Heart left ventricle (tissue), 13 donors: ENCODE data around the gene SLC10A7.

Source experiments
- CTCF ChIP-seq, 12 donors: fragments of 200-600 bp; sonication (generic) in 4 of 12; IDR thresholded peaks; one replicate each; pipeline versions ENCODE4 v1.5.0 to v1.8.0; 2018 to 2022; ENCODE audit warnings: antibody characterized with exemption in 12 of 12, mild to moderate bottlenecking in 5 of 12
- POLR2A ChIP-seq, 2 donors: fragments of 450-650 bp; IDR thresholded peaks; one replicate each; pipeline ENCODE4 v1.6.1; 2017; ENCODE audit warnings: antibody characterized with exemption in 2 of 2, mild to moderate bottlenecking in 2 of 2, moderate library complexity in 2 of 2
- donor health status: ischemic (EF 13 %, LVEDD 7.1; RV severe dilation, severe dysfunction).
- donor health status: DM: no; HTN: yes; CAD: no.
- donor health status: DM: no; HTN: no; CAD: no.
- donor health status: ischemic (EF 25% LVEDD 6.9; RV normal size, moderate dysfunction).
- donor health status: ischemic (EF 25% LVEDD 5.7; RV mildly dilated, moderate dysfunction).
- donor health status: ischemic (EF 35%, LVEDD 5.7; RV mildly dilated, moderate dysfunction).
- donor health status: nonischemic (EF 11% LVEDD 7.7; RV severe dilation, severe dysfunction).
- donor health status: DM: yes; HTN: yes; CAD: no.
- donor health status: PGD.
- donor health status: ischemic (EF 29% LVEDD 5.4; RV normal size, mild dysfunction).
- donor health status: nonischemic (EF 23%, LVEDD 6.1; RV moderate dilation, normal function).

GRCh38 chr4:146514651-146515357 is 6.9 kb downstream of the SLC10A7 start:
- TF ChIP-seq CTCF (IDR thresholded peaks at IDR 0.05) (no peak), POLR2A (IDR thresholded peaks at IDR 0.05) (no peak)
